ENCODE results near the gene ABCA13.

ABCA13 gene

DNA sequence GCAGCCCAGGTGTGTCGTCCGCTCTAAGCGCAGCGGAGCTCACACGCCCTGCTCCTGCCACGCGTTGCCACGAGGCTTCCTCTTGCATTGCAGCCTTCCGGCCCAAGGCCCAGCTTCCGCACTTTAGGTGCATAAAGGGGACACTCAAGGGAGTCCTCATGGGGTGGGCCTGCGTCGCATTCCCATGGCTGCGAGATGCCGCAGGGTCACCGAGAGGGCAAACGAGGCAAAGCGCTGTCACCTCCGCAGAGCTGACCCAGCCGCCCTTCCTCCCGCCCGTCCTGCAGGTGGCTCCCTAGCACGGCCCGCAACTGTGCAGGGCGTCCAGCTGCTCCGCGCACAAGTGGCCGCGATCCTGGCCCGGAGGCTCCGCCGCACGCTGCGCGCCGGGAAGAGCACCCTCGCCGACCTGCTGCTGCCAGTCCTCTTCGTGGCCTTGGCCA is 283.5 kb downstream of the ABCA13 start:
- no peak for DNase-seq

GRCh38 chr7:48455363-48455762 is 284.1 kb downstream of the ABCA13 start:
- no peak for DNase-seq

- DNase-seq: no peak
These were observed 287.7 kb downstream of the ABCA13 start for GRCh38 chr7:48458701-48459524.

GRCh38 chr7:48466713-48467112 is 295.5 kb downstream of the ABCA13 start:
- no peak for DNase-seq

DNA sequence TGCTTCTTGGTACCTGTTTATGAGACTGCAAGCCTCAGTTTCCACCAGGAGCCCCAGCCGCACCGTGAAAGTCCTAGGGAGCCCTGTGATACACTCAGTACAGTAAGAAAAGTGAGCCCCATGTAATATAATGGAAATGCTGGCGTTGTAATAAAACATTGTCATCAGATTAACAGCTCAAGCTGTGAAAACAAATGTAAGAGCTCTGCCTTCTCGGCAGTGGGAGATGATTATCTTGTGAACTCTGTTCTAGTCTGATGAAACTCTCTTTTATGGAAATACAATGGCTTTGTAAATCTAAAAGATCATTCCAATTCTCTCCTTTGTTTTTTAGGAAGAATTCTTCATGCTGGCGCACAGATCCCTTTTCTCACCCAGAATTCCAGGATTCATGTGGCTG is 299.9 kb downstream of the ABCA13 start:
- no peak for DNase-seq

- DNase-seq: no peak
These were observed 301.4 kb downstream of the ABCA13 start for GRCh38 chr7:48472640-48473039.

GRCh38 chr7:48473205-48473865 is 302.1 kb downstream of the ABCA13 start:
- DNase-seq: no peak

- DNase-seq: no peak
These were observed 310.0 kb downstream of the ABCA13 start for GRCh38 chr7:48481235-48481634.

- DNase-seq: no peak
These were observed 326.3 kb downstream of the ABCA13 start for GRCh38 chr7:48497521-48497920.

- DNase-seq: no peak
These were observed 330.8 kb downstream of the ABCA13 start for GRCh38 chr7:48502021-48502420.

DNA sequence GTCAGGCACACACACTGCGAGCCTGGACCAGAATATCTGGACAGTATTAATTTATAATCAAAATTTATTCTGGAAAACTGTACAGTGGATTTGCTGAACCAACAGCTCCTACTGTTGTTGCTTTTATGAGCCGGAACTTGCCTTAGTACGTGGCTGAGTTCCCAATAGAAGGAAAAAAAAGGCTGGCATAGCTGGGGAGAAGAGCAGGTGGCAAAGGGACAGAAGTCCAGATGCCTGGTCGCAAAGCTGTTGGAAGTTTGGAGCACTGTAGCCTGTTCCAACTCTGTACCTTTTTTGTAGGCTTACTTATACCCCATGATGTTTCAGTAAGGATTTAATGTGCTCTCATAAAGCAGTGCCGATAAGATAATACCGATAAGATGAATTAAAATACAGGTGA is 333.8 kb downstream of the ABCA13 start:
- DNase-seq: no peak

DNA sequence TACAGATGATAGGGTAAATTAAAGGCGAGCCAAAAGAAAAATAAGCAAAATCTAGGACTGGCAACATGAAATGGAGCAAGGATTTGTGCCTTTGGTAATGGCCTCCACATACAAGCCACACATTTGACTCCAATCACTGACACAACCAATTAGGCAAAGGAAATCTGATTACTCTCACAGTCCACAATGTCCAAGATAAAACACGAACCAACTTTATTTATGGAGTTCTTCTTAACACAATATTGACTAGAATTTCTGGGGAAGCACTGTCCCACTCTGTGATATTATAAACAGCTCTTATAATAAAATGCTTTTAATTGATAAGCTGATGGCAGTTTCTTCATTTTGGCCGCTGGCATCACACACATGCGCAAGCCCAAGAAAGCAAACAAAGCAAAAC is 334.2 kb downstream of the ABCA13 start:
- DNase-seq: no peak

DNA sequence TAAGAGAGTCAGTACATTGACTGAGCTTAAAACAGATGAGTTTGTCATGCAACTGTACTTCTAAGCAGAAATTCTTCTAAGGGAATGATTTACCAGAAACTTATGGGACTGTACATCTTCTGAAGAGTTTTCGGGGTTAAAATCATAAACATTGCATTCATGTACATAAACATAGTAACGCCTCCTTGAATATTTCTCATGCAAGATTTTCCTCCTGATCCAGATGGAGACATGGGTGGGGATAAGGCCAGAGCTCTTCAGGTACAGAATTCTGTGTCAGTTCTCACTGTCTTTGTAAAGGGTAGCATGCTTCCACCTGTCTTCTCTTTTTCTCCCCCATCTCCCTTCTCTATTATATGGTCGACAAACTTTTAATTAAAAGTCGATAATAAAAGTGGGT is 335.3 kb downstream of the ABCA13 start:
- DNase-seq: no peak

- no peak for DNase-seq
These were observed 339.8 kb downstream of the ABCA13 start for GRCh38 chr7:48511080-48511479.

DNA sequence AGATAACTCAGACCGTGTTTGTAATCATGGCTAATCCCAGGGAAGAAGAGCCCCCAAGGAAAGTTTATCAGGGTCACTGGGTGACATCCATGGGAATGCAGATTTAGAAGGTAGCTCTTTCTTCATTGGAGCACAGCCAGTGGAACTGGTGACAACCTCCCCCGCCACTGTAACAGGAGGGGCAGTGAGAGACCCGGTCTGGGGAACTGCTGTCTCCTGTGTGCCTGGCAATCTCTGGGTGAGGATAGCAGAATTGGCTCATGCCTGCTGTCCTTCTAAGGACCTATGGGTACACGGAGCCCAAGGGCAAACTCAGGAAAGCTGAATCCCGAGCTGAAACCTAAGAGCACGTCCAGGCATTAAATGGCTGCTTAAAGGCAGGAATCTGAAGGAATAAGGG is 341.6 kb downstream of the ABCA13 start:
- DNase-seq: no peak

DNA sequence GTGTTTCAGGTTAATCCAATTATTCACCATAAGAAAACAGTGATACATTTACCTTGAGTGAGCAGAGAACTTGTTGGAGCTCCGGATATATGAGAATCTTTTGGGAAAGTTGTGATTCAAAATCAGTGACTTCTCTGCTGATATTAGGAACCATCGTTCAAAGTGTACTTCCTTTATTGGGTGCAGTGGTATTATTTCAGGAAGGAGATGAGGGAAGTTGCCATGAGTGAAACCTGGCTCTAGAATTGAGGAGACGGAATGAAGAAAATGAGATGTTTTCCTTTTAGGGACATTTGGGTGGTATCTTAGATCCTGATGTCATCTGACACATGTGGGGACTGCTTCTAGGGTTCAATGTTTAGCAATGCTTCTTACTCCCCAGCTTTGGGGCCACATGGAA is 343.9 kb downstream of the ABCA13 start:
- no peak for DNase-seq

DNA sequence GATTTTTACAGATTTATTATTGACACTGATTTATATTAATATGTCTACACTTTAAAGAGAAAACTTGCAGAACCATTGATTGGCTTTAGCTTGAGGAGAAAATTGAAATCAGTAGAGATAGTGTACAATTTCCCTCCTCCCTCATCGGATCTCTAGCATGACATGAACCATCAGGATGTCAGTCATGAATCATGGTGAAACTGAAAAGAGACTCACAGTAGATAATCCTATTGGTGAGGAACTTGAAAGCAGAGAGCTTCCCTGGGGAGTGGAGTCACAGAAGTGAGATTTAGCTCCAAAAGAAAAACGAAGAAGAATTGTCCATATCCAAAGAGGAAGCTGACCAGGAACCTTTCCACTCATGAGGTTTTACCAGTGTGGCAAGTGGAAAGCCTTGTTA is 346.8 kb downstream of the ABCA13 start:
- no peak for DNase-seq

DNA sequence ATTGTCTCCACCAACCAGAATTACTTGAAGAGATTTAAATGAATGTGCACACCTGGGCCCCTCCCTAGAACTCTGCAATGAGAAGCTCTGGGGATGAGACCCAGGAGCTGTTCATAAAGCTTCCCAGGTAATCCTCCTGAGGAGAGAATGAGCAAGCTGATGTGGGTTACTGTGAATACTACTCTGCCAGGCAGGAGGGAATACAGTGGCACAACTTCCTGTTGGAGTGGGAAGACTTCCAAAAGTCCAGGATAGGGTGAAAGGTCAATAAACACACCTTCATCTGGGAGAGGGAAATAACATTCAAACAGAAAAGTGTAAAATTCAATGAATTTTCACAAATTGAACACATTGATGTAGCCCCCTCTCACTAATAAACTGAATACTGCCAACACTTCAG is 351.4 kb downstream of the ABCA13 start:
- DNase-seq: no peak

DNA sequence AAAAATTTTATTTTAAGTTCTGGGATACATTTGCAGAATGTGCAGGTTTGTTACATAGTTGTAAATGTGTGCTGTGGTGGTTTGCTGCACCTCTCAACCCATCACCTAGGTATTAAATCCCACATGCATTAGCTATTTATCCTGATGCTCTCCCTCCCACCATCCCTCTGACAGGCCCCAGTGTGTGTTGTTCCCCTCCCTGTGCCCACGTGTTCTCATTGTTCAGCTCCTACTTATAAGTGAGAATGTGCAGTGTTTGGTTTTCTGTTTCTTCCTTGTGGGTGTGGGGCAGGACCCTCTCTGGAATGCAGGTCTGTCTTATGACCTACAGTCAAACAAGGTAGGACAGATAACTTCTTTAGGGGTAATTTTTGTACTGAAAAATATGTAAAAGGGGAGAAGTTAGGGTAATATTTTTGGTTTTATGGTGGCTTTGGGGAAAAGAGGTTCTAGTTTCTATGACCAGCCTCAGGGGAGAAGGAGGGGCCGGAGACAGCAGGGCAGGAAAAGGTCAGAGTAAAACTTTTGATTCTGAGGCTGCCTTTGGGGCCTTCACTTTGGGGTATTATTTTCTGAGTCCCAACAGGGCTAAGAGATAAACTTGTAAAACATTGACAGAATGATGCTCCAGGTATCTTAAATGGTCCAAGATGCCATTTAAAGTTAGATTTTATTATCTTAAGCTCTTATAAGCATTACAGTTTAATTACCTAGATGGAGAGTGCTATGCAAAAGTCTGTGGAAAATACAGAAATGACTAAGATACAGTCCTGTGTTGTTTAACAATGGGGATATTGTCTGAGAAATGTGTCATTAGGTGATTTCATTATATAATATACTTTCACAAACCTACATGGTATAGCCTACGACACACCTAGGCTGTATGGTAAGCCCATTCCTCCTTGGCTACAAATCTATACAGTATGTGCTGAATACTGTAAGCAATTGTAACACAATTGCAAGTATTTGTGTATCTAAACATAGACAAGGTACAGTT is 354.8 kb downstream of the ABCA13 start:
- DNase-seq: no peak

DNA sequence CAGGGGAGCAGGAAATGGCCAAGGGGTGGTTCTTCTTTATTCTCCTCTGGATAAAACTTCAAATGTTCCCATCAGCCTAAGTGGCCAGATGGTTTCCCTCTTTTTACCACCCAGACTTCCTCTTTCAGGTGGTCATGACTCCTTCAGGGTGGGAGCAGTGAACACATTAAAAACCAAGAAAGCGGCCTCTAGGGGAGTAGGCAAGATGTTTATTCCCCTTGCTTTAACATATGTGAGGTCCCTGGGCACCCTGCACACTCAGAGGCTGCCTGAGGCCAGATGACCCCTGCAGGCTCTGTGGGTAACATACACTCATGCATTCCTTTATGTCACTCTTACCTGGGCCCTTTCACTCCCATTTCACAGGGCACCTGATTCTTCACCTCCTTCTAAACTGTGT is 357.4 kb downstream of the ABCA13 start:
- no peak for DNase-seq

DNA sequence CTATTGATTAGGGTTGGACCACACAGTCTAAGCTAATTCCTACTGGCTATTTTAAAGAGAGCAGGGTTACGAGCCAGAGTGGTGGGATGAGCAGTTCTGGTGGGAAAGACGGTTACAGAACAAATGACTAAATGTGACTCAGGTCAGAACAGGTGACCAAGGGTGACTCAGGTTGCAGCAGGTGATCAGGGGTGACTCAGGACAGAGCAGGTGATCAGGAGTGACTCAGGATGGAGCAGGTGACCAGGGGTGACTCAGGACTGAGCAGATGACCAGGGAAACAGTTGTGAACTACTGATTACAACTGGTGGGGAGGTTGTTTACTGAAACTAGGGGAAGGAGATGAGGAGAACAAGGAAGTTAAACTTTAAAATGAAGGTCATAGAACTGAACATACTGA is 366.3 kb downstream of the ABCA13 start:
- no peak for DNase-seq

- no peak for DNase-seq
These were observed 369.5 kb downstream of the ABCA13 start for GRCh38 chr7:48540746-48541145.

DNA sequence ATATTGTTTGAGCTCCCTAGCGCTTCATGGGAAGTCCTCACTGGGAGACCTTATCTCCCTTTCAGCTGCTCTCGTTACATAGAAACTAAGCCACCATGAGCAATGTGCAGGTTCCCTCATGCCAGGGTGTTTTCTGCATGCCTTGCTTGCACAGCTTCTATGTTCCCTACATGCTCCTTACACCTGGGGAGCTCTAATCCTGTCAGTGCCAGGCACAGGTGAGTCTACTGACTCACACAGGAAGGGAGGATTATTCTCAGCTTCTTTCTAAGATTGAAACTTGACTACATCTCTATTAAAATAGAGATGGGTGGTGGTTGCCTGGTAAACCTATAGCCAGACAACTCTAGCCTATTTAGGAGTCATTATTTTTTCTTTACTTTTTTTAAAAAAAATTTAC is 377.4 kb downstream of the ABCA13 start:
- DNase-seq: no peak
